HG03342 (cell line): ENCODE measurements around the gene FUT8.
"Not testable (repeated sequence)": the region's sequence is repeated elsewhere in the genome, so short reads cannot be mapped to it uniquely, and the experiment has no call there.

Source experiments
- ATAC-seq: cut with Tn5 transposase; IDR thresholded peaks from one replicate; pipeline ENCODE4 v1.9.1; 2021; ENCODE audit warnings: mild to moderate bottlenecking, moderate library complexity; ENCODE audit not compliant: unreplicated experiment

FUT8 gene

DNA sequence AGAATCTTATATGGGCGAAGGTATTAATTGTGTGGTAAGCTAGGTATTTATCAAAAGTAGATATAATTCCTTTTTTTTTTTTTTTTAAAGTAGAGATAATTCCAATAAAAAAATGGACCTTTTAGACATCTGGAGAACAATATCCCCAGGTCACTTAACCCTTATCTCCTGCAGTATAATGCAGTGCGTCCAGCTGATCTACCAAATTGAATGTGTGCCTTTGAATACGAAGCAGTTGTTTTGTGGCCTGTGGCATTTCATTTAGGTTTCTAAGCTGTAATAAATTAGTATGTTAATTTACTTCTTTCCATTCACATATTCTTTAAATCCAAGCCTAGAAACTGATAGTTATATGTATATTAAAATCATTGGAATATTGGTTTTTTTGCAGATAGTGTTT lies 3.1 kb downstream of the FUT8 start:
- no peak for ATAC-seq

- ATAC-seq: no peak
Measured at GRCh38 chr14:65419593-65420252, 7.2 kb downstream of the FUT8 start.

DNA sequence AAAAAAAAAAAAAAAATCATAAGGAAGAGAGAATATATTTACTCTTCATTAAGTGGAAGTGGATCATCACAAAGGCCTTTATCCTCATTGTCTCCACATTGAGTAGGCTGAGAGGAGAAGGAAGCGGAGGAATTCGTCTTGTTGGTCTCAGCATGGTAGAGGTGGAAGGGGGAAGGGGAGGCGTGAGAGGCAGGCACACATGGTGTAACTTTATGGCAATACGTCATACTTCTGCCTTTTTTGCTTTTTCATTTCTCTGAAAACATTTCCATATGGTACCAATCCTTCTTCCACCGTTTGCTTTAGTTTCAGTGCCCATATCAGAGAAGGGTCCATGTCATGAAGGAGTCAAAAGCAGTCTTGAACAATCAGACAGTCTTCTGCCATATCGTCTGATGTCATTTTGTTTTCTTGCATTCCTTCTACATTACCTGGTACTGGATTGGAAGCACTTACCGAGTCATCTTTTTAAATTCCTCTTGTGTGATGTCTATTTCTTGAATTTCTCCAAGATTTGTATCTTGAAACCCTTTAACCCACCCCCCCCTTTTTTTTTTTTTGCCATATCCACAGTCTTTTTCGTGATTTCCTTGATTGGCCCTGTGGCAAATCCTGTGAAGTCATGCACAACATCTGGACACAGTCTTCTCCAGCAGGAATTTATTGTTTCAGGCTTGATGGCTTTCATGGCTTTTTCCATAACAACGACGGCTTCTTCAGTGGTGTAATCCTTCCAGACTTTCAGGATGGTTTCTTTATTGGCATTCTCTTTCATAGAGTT lies 8.9 kb downstream of the FUT8 start:
- ATAC-seq: no peak

- ATAC-seq: no peak
Measured at GRCh38 chr14:65422088-65422834, 9.7 kb downstream of the FUT8 start.

DNA sequence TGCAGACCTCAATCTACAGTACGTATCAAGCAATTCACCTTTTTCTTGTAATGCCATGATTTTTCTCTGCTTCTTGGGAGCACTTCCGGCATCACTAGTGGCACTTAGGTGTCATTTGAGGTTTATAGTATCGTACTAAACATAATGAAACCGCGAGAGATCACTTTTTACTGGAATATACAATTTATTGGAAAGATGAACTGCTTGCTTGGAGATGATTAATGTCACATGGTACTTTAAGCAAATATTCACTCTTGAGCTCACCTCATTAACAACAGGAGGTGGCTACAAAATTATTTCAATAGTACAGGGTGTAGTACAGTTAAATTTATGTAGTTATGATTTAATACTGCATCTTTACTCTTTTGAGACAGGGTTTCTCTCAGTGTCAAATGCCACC lies 11.5 kb downstream of the FUT8 start:
- ATAC-seq: no peak

- no peak for ATAC-seq
Measured at GRCh38 chr14:65424531-65424930, 12.0 kb downstream of the FUT8 start.

DNA sequence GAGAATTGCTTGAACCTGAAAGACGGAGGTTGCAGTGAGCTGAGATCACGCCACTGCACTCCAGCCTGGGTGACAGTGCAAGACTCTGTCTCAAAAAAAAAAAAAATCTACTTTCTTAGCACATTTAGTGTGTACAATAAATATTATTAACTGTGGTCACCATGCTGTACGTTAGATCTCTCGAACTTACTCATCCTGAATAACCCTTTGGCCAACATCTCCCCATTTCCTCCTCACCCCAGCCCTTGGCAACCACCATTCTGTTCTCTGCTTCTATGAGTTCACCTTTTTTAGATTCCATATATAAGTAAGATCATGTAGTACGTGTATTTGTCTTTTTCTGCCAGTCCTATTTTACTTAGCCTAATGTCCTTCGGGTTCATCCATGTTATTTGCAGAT lies 13.4 kb downstream of the FUT8 start:
- ATAC-seq: no peak

- ATAC-seq: not testable (repeated sequence)
Measured at GRCh38 chr14:65426902-65427301, 14.4 kb downstream of the FUT8 start.

DNA sequence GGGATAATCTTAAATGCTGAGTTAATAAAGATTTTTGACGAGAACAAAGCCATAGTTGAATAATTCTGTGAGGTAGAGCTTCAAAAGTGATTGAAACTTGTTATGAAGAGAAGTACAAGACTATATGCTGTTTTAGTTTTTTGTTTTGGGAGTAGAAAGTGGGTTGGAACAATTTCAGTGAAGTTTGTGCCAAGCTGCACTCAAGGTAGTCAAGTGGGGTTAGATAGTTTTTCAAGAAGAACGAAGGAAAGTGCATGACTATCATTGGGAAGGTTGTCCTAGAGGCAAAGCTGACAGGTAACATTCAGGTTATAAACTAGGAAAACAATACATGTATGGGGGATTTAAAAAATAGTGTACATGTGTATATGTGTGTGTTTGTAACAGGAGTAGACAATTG lies 16.2 kb downstream of the FUT8 start:
- ATAC-seq: no peak

- ATAC-seq: no peak
Measured at GRCh38 chr14:65429757-65430156, 17.2 kb downstream of the FUT8 start.

GRCh38 chr14:65431245-65431644 lies 18.7 kb downstream of the FUT8 start:
- no peak for ATAC-seq

DNA sequence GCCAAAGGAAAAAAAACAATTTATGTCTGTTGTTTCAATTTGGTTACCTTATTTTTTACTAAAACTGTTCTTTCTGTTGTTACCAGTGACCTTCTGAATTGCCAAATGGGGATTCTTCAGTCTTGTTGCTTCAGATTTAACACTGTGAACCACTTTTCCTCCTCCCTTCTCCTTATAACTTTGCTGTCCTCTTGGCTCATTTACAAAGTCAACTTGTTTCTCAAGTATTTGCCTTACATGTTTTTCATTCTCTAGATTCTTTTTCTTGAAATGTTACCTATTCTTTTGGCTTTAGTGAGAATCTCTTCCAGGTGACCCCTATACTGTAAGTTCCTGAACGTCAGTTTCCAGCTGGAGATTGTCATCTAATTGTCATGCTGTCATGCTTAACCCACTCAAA lies 19.4 kb downstream of the FUT8 start:
- ATAC-seq: no peak

- ATAC-seq: no peak
Measured at GRCh38 chr14:65432361-65432948, 19.9 kb downstream of the FUT8 start.

DNA sequence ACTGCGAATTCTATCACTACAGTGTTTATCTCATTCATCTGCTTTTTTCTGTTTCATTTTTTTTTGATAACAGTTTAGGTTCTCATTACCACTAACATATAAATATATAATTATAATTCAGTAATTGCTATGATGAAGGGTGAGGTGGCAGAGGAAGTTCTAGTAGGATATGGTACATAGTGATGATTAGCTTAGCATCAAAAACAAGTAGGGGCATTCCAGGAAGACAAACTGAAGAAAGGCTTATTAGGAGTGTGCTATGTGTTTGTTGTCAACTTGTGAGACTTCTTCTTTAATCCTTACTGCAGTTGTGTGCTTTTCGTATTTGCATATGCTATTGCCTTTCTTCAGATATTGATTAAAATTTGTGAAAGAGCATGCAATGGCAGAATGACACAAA lies 20.6 kb downstream of the FUT8 start:
- no peak for ATAC-seq

DNA sequence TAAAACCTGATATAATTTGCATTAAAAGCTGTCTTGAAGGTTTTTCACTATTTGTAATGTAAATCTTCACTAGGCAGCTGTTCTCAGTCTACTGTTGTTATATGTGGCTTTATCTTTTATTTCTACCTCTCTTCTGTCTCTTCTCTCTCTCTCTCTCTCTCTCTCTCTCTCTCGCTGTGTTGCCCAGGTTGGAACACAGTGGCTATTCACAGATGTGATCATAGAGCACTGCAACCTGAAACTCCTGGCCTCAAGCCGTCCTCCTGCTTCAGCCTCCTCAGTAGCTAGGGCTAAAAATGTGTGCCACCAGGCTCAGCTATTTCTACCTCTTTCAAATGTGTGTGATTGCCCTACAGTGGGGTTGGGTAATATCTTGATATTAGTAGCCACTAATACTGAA lies 21.1 kb downstream of the FUT8 start:
- ATAC-seq: no peak

DNA sequence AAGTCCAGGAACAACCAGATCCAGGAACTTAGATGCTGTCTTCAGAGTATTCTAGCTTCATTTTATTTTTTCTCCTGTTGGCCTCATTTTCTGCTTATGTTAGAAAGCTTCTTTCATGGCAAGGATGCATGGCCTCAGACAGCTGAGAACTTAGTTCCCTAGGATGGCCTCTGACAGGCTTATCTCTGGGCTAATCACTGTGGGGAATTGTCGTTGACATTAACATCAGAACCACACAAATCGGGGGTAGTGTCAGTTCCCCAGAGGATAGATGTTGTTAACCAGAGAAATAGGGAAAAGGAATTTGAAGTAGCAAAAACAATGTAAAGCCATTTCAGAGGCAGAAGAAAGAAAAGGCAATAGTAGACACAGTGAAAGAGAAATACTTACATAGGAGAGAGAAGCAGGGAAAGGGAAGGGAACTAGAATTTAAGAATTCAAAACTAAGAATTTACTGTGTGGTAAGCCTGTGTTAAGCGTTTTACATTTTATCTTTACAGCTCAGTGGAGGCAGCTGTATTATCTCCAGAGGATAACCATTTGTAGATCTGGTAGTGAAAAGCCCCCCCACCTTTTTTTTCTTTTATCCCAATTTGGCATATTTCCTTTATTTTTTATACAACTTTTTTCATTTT lies 21.8 kb downstream of the FUT8 start:
- no peak for ATAC-seq

DNA sequence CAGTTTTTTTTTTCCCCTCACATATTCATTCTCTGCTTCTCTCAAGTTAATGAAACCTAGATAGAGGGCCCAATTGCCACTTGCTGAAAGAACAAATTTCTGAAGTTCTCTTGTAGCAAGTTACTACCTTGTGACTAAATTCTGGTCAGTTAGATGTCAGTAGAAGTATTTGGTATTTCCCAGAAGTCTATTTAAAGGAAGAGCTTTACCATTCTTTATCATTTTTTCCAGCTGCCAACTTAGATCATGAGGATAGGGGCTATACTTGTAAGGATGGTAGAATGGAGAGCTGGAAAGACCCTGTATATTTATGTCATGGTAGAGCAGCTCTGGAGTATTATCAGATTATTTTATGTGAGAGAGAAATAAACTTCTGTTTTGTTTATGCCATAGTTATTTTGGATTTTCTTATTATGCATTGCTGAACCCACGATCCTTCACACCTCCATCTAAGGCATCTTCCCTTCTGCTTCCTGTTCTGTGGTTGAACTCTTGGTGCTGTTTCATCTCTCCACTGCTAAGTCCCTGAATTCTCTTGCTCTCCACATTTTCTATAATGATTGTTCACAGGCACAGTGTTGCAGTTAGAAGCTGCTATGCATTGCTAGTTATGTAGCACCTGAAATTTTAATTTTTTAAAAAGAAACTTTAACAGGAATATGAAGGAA lies 25.9 kb downstream of the FUT8 start:
- ATAC-seq: no peak

GRCh38 chr14:65439117-65439516 lies 26.6 kb downstream of the FUT8 start:
- ATAC-seq: no peak

DNA sequence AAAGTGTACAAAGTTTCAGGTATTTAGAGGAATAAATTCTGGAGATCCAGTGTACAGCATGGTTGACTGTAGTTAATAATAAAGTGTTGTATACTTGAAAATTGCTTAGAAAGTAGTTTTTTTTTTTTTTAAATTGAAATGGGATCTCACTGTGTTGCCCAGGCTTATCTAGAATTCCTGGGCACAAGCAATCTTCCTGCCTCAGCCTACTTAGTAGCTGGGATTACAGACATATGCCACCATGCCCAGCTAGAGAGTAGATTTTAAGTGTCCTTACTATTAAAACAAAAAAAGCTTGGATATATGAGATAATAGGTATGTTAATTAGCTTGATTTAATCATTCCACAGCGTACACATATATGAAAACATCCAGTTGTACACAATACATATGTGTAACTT lies 27.7 kb downstream of the FUT8 start:
- no peak for ATAC-seq

DNA sequence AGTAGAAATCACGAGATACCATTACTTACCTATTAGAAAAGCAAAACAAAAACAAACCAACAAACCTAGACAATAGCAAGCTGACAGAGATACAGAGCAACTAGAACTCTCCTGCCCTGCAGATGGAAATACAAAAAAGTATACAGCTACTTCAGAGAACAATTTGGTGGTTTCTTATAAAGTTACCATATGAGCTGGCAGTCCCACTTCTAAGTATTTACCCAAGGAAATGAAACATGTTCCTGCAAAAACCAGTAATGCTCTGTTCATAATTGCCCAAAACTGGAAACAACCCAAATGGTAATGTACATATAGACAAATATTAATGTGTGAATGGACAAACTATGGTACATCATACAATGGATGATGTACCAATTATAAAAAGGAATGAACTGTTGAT lies 31.7 kb downstream of the FUT8 start:
- ATAC-seq: no peak

GRCh38 chr14:65446159-65446558 lies 33.6 kb downstream of the FUT8 start:
- ATAC-seq: no peak
